GM19023 (cell line): Measurements from ENCODE around the gene MAGI2.

ENCODE experiments used
- ATAC-seq: cut with Tn5 transposase; IDR thresholded peaks from one replicate; pipeline ENCODE4 v1.9.1; 2021; ENCODE audit warnings: mild to moderate bottlenecking, moderate library complexity; ENCODE audit not compliant: unreplicated experiment

The MAGI2 gene

GRCh38 chr7:79308192-79308591 is 145.3 kb downstream of the MAGI2 start:
- no peak for ATAC-seq

- ATAC-seq: no peak
Observed at GRCh38 chr7:79307376-79307775, 146.1 kb downstream of the MAGI2 start.

- no peak for ATAC-seq
Observed at GRCh38 chr7:79304711-79305110, 148.8 kb downstream of the MAGI2 start.

- no peak for ATAC-seq
Observed at GRCh38 chr7:79302293-79302692, 151.2 kb downstream of the MAGI2 start.

GRCh38 chr7:79301419-79301818 is 152.0 kb downstream of the MAGI2 start:
- no peak for ATAC-seq

- ATAC-seq: no peak
Observed at GRCh38 chr7:79300573-79300972, 152.9 kb downstream of the MAGI2 start.

- ATAC-seq: no peak
Observed at GRCh38 chr7:79298145-79298760, 155.2 kb downstream of the MAGI2 start.

- no peak for ATAC-seq
Observed at GRCh38 chr7:79296553-79297320, 156.7 kb downstream of the MAGI2 start.

- ATAC-seq: no peak
Observed at GRCh38 chr7:79293655-79294142, 159.8 kb downstream of the MAGI2 start.

GRCh38 chr7:79292834-79293233 is 160.6 kb downstream of the MAGI2 start:
- ATAC-seq: no peak

- ATAC-seq: no peak
Observed at GRCh38 chr7:79291498-79291865, 162.0 kb downstream of the MAGI2 start.

GRCh38 chr7:79290841-79291497 is 162.5 kb downstream of the MAGI2 start:
- no peak for ATAC-seq

- no peak for ATAC-seq
Observed at GRCh38 chr7:79290398-79290797, 163.1 kb downstream of the MAGI2 start.

GRCh38 chr7:79288655-79289054 is 164.8 kb downstream of the MAGI2 start:
- ATAC-seq: no peak

GRCh38 chr7:79287981-79288380 is 165.5 kb downstream of the MAGI2 start:
- ATAC-seq: no peak

GRCh38 chr7:79286181-79286580 is 167.3 kb downstream of the MAGI2 start:
- ATAC-seq: no peak

- ATAC-seq: no peak
Observed at GRCh38 chr7:79285756-79286155, 167.7 kb downstream of the MAGI2 start.

- no peak for ATAC-seq
Observed at GRCh38 chr7:79284211-79284610, 169.3 kb downstream of the MAGI2 start.

GRCh38 chr7:79282882-79283602 is 170.4 kb downstream of the MAGI2 start:
- ATAC-seq: no peak

- no peak for ATAC-seq
Observed at GRCh38 chr7:79282070-79282694, 171.3 kb downstream of the MAGI2 start.

GRCh38 chr7:79281426-79281825 is 172.0 kb downstream of the MAGI2 start:
- no peak for ATAC-seq
